Tibial artery (tissue), 4 donors: ENCODE data around the gene ATRN.

Experiments used
- DNase-seq, 2 donors: peaks; one replicate each; pipeline ENCODE4 v3.0.0-alpha.2; 2019
- H3K27ac ChIP-seq, 2 donors: fragments of 200-600 bp; sonication (generic) in 1 of 2; 1 replicate in 1 of 2; 2 replicates in 1 of 2; pipeline ENCODE4 v1.5.1; 2018 to 2019; ENCODE audit warnings: mild to moderate bottlenecking in 1 of 2
- H3K27me3 ChIP-seq, 2 donors: fragments of 200-600 bp; sonication (generic) in 1 of 2; one replicate each; pipeline versions ENCODE4 v1.5.1 to v1.6.0; 2016 to 2019
- H3K36me3 ChIP-seq, 3 donors: fragments of 200-600 bp; sonication (generic) in 2 of 3; one replicate each; pipeline ENCODE4 v1.5.1; 2016 to 2019; ENCODE audit warnings: mild to moderate bottlenecking in 2 of 3
- H3K4me1 ChIP-seq, 4 donors: fragments of 200-600 bp; sonication (generic) in 2 of 4; 1 replicate in 3 of 4; 2 replicates in 1 of 4; pipeline ENCODE4 v1.5.1; 2016 to 2019
- H3K4me3 ChIP-seq, 2 donors: fragments of 200-600 bp; sonication (generic) in 1 of 2; 1 replicate in 1 of 2; 2 replicates in 1 of 2; pipeline ENCODE4 v1.5.1; 2018 to 2019; ENCODE audit warnings: mild to moderate bottlenecking in 2 of 2
- H3K9me3 ChIP-seq, 3 donors: fragments of 200-600 bp; sonication (generic) in 1 of 3; one replicate each; pipeline ENCODE4 v1.5.1; 2016 to 2019
- intact Hi-C: fragments of 100-400 bp; cut with DNase I; formaldehyde crosslinking; loops from one replicate; pipeline ENCODE4 v1.15.0; 2023; ENCODE audit warnings: low total_unique reads
- TF ChIP-seq, protein P1 (sequence below), 2 experiments: fragments of 200-600 bp in 1 of 2; fragments of 450-650 bp in 1 of 2; IDR thresholded peaks; one replicate each; pipeline ENCODE4 v1.5.1; 2017 to 2019; ENCODE audit warnings: antibody characterized with exemption in 2 of 2, mild to moderate bottlenecking in 1 of 2, moderate library complexity in 1 of 2

Gene ATRN

DNA sequence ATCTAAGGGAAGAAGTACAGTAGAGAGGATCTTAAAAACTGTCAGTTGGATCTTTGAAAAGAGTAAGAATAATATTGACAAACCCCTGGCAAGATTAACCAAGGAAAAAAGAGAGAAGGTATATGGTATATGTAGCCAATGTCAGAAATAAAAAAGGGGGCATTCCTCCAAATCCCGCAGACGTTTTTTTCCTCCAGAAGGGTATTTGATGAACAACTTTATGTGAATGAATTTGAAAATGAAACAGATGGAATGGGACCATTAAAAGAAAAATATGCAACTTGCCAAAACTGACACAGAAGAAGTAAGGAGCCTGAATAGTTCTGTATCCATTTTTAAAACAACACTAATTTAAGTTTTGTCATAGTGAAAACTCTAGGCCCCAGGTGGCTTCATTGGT, 156.7 kb downstream of the ATRN start:
- DNase-seq, result no peak
- H3K36me3 ChIP-seq, result peaks cover 14 to 61% (median 16%) of the 10 kb centered on the region in 3 donors

DNA sequence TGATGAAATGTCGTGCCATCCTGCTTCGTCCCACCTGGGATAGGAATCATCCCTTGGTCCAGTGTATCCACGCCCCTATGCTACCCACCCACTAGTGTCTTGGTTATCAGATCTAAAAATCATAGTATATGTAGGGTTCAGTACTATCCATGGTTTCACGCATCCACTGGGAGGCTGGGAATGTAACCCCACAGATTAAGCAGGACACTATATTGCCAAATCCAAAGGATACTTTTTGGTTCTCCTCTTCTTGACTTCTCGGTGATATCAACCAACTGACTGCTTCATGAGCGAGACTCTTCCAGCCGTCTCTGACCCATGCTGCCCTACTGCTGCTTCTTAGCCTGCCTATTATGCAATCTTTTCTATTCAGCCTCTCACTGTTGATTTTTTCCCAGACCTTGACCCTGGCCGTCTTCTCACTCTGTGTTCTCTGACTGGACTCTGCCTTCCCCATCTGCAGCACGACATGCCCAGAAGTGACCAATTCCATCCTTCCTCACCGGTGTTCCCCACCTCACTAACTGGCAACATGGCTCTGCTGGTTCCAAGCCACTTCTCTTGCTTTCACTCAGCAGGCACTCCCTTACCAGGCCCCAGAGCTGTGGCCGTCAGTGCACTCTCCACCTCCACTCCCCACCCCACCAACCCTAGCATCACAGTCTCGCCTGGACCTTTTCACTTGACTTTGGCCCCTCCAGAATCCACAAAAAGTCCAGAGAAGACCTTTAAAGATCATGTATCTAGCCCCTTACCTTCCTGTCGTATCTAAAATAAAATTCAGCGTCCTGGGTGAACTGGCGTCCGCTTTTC, 157.9 kb downstream of the ATRN start:
- intact Hi-C loops, result no loop called here
- H3K36me3 ChIP-seq, result peaks cover 16 to 63% (median 19%) of the 10 kb centered on the region in 3 donors
- H3K27ac ChIP-seq, result no peak overlapping the region
- H3K9me3 ChIP-seq, result no peaks in the 10 kb centered on the region
- DNase-seq, result no peak
- no peaks in the 10 kb centered on the region for H3K27me3 ChIP-seq
- TF ChIP-seq, protein P1, sequence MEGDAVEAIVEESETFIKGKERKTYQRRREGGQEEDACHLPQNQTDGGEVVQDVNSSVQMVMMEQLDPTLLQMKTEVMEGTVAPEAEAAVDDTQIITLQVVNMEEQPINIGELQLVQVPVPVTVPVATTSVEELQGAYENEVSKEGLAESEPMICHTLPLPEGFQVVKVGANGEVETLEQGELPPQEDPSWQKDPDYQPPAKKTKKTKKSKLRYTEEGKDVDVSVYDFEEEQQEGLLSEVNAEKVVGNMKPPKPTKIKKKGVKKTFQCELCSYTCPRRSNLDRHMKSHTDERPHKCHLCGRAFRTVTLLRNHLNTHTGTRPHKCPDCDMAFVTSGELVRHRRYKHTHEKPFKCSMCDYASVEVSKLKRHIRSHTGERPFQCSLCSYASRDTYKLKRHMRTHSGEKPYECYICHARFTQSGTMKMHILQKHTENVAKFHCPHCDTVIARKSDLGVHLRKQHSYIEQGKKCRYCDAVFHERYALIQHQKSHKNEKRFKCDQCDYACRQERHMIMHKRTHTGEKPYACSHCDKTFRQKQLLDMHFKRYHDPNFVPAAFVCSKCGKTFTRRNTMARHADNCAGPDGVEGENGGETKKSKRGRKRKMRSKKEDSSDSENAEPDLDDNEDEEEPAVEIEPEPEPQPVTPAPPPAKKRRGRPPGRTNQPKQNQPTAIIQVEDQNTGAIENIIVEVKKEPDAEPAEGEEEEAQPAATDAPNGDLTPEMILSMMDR (IDR thresholded peaks at IDR 0.05), result no peak
- H3K4me3 ChIP-seq, result no peak overlapping the region
- no peaks in the 10 kb centered on the region for H3K4me1 ChIP-seq

More for the DNA sequence above, 156.7 kb downstream of the ATRN start:
- intact Hi-C loops, result no loop called here
- TF ChIP-seq, protein P1 (IDR thresholded peaks at IDR 0.05), result no peak
- Histone ChIP-seq H3K27me3 (no peaks in the 10 kb centered on the region), H3K4me3 (no peak overlapping the region), H3K4me1 (no peaks in the 10 kb centered on the region), H3K27ac (no peak overlapping the region), H3K9me3 (no peaks in the 10 kb centered on the region)

DNA sequence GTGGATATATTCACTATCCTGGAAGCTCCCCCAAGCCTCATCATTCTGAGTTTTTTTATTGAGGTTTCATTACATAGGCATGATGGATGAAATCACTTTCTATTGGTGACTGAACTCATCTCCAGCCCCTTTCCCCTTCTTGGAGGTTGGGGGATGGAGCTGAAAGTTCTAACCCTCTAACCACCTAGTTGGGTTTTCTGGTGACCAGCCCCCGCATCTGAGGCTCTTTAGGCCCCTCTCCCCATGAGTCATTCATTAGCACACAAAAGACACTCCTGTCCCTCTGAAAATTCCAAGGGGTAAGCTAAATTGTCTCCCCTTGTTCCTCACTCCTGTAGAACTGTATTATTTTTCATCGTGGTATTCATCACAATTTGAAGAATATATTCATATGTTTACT, 159.1 kb downstream of the ATRN start:
- peaks cover 16 to 62% (median 26%) of the 10 kb centered on the region in 3 donors for H3K36me3 ChIP-seq
- DNase-seq, result no peak

DNA sequence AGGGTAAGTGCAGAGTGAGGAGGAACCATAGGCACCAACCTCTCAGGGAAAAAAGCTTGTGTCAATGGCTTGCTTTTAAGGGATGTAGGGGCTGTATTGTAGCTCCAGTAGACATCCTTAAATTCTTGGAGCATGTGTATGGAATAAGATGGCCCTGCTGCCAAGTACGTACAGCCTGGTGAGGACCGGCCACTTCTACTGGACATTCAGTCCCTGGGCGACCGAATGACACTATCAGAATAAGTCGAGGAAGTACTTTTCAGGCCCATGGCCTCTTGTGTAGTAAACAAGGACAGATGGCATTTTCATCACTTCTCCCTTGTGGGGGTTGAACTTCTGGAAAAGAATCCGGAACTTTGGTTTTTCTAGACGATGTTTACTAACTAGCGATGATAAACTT, 159.6 kb downstream of the ATRN start:
- Histone ChIP-seq H3K27me3 (no peaks in the 10 kb centered on the region), H3K4me3 (no peak overlapping the region), H3K9me3 (no peaks in the 10 kb centered on the region), H3K27ac (no peak overlapping the region), H3K36me3 (peaks cover 16 to 57% (median 26%) of the 10 kb centered on the region in 3 donors), H3K4me1 (no peaks in the 10 kb centered on the region)
- intact Hi-C loops, result no loop called here
- TF ChIP-seq, protein P1 (IDR thresholded peaks at IDR 0.05), result no peak
- no peak for DNase-seq

More for the DNA sequence above, 159.1 kb downstream of the ATRN start:
- TF ChIP-seq, protein P1 (IDR thresholded peaks at IDR 0.05), result no peak
- no peaks in the 10 kb centered on the region for H3K9me3 ChIP-seq
- H3K4me1 ChIP-seq, result no peaks in the 10 kb centered on the region
- intact Hi-C loops, result no loop called here
- H3K27me3 ChIP-seq, result no peaks in the 10 kb centered on the region
- no peak overlapping the region for H3K27ac ChIP-seq
- no peak overlapping the region for H3K4me3 ChIP-seq

DNA sequence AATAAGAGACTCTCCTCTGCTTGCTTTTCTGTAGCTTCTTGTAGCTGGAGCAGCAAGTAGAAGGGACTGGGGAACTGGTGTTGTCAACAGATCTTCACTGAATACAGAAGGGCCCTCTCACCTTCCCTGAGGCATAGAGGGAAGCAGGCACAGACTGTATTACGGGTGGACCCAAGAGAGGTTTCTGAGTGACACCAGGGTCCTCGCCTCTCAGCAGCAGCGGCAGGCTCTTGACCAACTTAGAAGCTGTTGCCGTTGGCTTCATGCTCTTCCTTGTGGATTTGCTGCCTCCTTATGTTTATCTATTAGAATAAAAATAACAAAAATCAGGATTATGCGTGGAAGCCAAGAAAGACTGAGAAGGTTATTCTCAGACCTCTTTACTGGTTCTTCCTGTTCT, 160.7 kb downstream of the ATRN start:
- Histone ChIP-seq H3K4me1 (no peaks in the 10 kb centered on the region), H3K36me3 (peaks cover 16 to 55% (median 26%) of the 10 kb centered on the region in 3 donors), H3K27me3 (no peaks in the 10 kb centered on the region), H3K4me3 (no peak overlapping the region), H3K9me3 (no peaks in the 10 kb centered on the region), H3K27ac (no peak overlapping the region)
- no peak for DNase-seq
- intact Hi-C loops, result no loop called here
- TF ChIP-seq, protein P1 (IDR thresholded peaks at IDR 0.05), result no peak
